IPS-20b (cell line): ENCODE results near the gene NAA60.
A peak's percentile ranks its signal among the peaks of the same experiment; 100 is the strongest.

Source experiments
- H3K27ac ChIP-seq: one replicate; pipeline ENCODE4 v1.5.1; 2013; ENCODE audit warnings: low read length
- H3K27me3 ChIP-seq: 2 replicates; pipeline ENCODE4 v1.6.1; 2013; ENCODE audit warnings: mild to moderate bottlenecking, low read length, inconsistent platforms; ENCODE audit not compliant: insufficient read depth
- H3K36me3 ChIP-seq: 2 replicates; pipeline ENCODE4 v1.6.1; 2013; ENCODE audit warnings: low read depth, mild to moderate bottlenecking, inconsistent platforms, low read length, moderate library complexity; ENCODE audit not compliant: insufficient read depth
- H3K4me1 ChIP-seq: 2 replicates; pipeline ENCODE4 v1.6.1; 2013; ENCODE audit warnings: mild to moderate bottlenecking, control low read depth, inconsistent platforms, low read length, moderate library complexity; ENCODE audit not compliant: insufficient read depth
- H3K4me3 ChIP-seq: 2 replicates; pipeline ENCODE4 v1.5.1; 2013; ENCODE audit warnings: mild to moderate bottlenecking, low read length, inconsistent platforms
- H3K9ac ChIP-seq: 2 replicates; pipeline ENCODE4 v1.6.1; 2013; ENCODE audit warnings: low read depth, mild to moderate bottlenecking, inconsistent platforms, low read length, moderate library complexity
- H3K9me3 ChIP-seq: 2 replicates; pipeline ENCODE4 v1.6.1; 2013; ENCODE audit warnings: mild to moderate bottlenecking, low read depth, low read length, inconsistent platforms; ENCODE audit not compliant: insufficient read depth

NAA60 gene

DNA sequence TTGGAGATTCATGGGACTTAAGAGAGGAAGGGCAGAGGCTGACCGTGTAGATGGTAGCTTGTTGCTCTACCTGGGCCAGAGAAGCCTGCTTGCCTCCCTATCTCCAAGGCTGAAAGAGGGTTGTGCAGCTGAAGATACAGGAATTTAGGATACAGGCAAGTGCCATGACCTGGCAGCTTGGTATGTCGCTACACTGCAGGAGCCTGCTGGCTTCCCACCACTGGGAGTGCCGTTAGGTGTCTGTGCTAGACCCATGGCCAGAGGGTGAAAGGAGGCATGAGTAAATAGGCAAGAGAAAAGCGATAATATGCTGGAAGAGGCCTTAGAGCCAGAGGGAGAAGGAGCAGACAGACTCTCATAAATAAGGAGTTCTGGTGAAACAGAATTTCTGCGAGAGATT is 10.6 kb downstream of the NAA60 start:
- Histone ChIP-seq H3K4me3 (no peak overlapping the region), H3K27ac (no peak overlapping the region), H3K4me1 (peaks cover 4% of the 10 kb centered on the region), H3K9me3 (no peaks in the 10 kb centered on the region), H3K36me3 (no peaks in the 10 kb centered on the region), H3K27me3 (no peaks in the 10 kb centered on the region), H3K9ac (no peak overlapping the region)

- Histone ChIP-seq H3K27me3 (no peaks in the 10 kb centered on the region), H3K9ac (no peak overlapping the region), H3K4me3 (no peak overlapping the region), H3K36me3 (no peaks in the 10 kb centered on the region), H3K27ac (no peak overlapping the region), H3K9me3 (no peaks in the 10 kb centered on the region), H3K4me1 (peaks cover 10% of the 10 kb centered on the region)
Observed at GRCh38 chr16:3454631-3455147, 11.2 kb downstream of the NAA60 start.

DNA sequence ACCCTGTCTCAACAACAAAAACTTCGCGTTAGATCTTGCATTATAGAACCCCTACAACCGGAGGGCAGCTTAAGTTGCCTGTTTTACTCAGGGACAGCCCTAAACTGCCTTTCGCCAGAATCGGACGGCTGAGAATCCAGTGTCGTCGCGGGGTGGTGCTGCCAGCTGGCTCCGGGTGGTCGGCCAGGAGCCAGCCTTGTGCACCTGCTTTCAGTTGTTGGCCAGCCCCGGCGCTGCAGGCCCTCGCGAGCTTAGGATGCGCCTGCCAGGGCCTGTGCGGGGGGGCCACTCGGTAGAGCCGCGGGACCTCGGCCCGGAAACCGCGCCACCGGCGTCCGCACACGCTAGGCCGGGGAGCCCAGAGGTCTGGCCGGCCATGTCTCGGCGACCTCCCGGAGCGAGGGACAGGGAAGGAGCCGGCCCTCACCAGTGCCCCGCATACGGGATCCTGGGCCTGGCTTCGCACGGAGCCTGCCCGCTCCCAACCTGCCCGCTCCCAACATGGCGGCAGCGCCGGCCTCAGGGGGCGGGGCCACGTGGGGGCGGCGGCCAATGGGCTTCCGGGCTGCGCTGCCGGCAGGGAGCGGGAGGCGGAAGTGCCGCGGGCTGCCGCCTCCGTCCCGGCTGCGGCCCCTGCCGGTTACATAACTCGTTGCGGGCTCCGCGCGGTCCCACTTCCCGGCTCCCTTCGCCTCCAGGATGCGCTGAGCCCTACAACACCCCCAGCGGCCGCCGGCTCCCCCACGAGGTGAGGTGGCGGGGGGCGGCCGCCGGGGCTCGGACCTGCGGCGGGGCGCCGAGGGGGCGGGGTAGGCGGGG is 14.2 kb downstream of the NAA60 start:
- Histone ChIP-seq H3K27ac (peak overlapping the region; percentile 34), H3K36me3 (no peaks in the 10 kb centered on the region), H3K4me3 (peak overlapping the region; percentile 94), H3K4me1 (peaks cover 15% of the 10 kb centered on the region), H3K27me3 (no peaks in the 10 kb centered on the region), H3K9ac (peak overlapping the region; percentile 94; the same call in 1 of the 2 replicates), H3K9me3 (no peaks in the 10 kb centered on the region)

- Histone ChIP-seq H3K36me3 (no peaks in the 10 kb centered on the region), H3K9me3 (no peaks in the 10 kb centered on the region), H3K27ac (peak overlapping the region; percentile 82), H3K4me1 (peaks cover 15% of the 10 kb centered on the region), H3K9ac (peak overlapping the region; percentile 94), H3K27me3 (no peaks in the 10 kb centered on the region), H3K4me3 (peak overlapping the region; percentile 94)
Observed at GRCh38 chr16:3458278-3458851, 14.9 kb downstream of the NAA60 start.

DNA sequence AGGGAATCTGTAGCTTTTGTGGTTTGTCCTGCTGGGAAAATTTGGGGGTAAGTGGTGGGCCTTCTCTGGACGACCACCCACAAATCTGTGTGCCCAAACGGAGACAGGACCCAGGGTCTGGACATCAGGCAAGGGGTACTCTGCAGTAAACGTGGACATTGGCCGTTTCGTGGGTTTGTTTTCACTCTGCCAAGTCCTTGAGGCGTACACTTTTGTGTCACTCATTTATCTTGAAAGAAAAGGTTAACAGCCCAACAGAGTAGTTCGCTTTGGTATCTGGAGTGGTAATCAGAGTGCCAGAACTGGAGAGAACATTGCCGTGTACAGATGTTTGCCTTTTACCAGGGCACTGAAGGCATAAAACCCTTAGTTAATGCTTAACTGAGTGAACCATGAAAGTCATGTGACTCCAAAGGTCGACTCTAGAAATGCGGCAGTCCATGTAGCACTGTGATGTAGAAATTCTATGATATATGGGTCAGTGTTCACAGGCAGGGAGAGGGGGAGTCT is 15.4 kb downstream of the NAA60 start:
- Histone ChIP-seq H3K4me3 (peak overlapping the region; percentile 94), H3K9me3 (no peaks in the 10 kb centered on the region), H3K9ac (peak overlapping the region; percentile 94), H3K27me3 (no peaks in the 10 kb centered on the region), H3K27ac (peak overlapping the region; percentile 82), H3K36me3 (no peaks in the 10 kb centered on the region), H3K4me1 (peaks cover 15% of the 10 kb centered on the region)

GRCh38 chr16:3459401-3460090 is 16.1 kb downstream of the NAA60 start:
- peak overlapping the region; percentile 94; the same call in 1 of the 2 replicates for H3K9ac ChIP-seq
- peak overlapping the region; percentile 94 for H3K4me3 ChIP-seq
- H3K27me3 ChIP-seq, result no peaks in the 10 kb centered on the region
- H3K36me3 ChIP-seq, result no peaks in the 10 kb centered on the region
- no peak overlapping the region for H3K27ac ChIP-seq
- H3K4me1 ChIP-seq, result peaks cover 20% of the 10 kb centered on the region
- no peaks in the 10 kb centered on the region for H3K9me3 ChIP-seq

DNA sequence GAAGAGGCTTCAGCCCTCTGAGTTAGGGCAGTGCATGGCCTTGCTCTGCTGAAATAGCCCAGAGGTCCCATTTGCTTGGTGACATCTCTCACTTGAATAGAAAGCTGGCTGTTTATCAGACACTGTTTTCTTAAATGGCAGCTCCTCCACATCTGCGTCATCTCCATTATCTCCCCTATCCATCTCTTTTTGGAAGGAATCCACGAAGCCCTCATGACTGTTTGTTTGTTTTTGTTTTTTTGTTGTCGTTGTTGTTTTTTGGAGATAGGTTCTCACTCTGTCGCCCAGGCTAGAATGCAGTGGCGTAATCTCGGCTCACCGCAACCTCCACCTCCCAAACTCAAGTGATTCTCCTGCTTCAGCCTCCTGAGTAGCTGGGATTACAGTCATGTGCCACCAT is 16.6 kb downstream of the NAA60 start:
- peaks cover 22% of the 10 kb centered on the region for H3K4me1 ChIP-seq
- H3K36me3 ChIP-seq, result no peaks in the 10 kb centered on the region
- no peaks in the 10 kb centered on the region for H3K9me3 ChIP-seq
- H3K27me3 ChIP-seq, result no peaks in the 10 kb centered on the region
- H3K9ac ChIP-seq, result no peak overlapping the region; the same call in 1 of the 2 replicates
- H3K4me3 ChIP-seq, result peak overlapping the region; percentile 94; the same call in 1 of the 2 replicates
- H3K27ac ChIP-seq, result no peak overlapping the region

- H3K9me3 ChIP-seq, result no peaks in the 10 kb centered on the region
- no peak overlapping the region for H3K27ac ChIP-seq
- no peak overlapping the region for H3K9ac ChIP-seq
- H3K27me3 ChIP-seq, result no peaks in the 10 kb centered on the region
- peaks cover 22% of the 10 kb centered on the region for H3K4me1 ChIP-seq
- no peak overlapping the region for H3K4me3 ChIP-seq
- no peaks in the 10 kb centered on the region for H3K36me3 ChIP-seq
Observed at GRCh38 chr16:3460585-3460984, 17.1 kb downstream of the NAA60 start.

- H3K4me3 ChIP-seq, result no peak overlapping the region
- H3K27me3 ChIP-seq, result no peaks in the 10 kb centered on the region
- no peak overlapping the region for H3K27ac ChIP-seq
- H3K36me3 ChIP-seq, result no peaks in the 10 kb centered on the region
- H3K9ac ChIP-seq, result no peak overlapping the region
- H3K4me1 ChIP-seq, result peaks cover 22% of the 10 kb centered on the region
- no peaks in the 10 kb centered on the region for H3K9me3 ChIP-seq
Observed at GRCh38 chr16:3461151-3461550, 17.7 kb downstream of the NAA60 start.

- Histone ChIP-seq H3K4me1 (peaks cover 9% of the 10 kb centered on the region; the same call in 1 of the 2 replicates), H3K27me3 (no peaks in the 10 kb centered on the region), H3K27ac (no peak overlapping the region), H3K4me3 (no peak overlapping the region), H3K36me3 (no peaks in the 10 kb centered on the region), H3K9ac (no peak overlapping the region), H3K9me3 (no peaks in the 10 kb centered on the region)
Observed at GRCh38 chr16:3465301-3465700, 21.8 kb downstream of the NAA60 start.

DNA sequence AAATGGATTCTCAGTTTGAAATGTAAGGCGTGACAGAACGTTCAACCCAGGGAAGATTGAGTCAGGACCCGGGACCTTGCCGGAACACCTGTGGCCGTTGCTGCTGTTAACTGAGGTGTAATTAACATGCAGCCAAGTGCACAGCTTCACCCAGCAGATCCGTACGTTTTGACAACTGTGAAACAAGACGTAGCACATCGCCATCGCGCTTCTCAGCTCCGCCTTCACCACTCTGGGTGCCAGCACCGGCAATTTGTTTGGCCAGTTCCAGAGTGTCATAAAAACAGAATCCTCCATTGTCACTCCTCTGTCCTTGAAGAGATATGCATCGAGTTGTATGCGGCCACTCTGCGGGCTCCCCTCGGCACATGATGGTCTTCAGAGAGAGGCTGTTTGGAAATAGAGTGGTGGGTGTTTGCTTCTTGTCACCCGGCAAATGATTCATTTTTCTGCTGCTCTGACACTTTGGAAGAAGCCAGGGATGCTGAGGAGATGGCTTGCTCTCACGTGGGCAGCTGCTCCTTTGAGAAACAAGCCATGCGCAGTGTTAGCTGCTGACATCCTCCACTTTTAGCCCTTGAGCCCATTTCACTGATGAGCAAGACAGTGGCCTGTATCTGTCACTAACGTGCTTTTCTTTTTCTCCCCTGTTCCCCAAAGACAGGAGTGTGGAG is 22.6 kb downstream of the NAA60 start:
- peaks cover 6% of the 10 kb centered on the region; the same call in 1 of the 2 replicates for H3K4me1 ChIP-seq
- no peaks in the 10 kb centered on the region for H3K9me3 ChIP-seq
- H3K9ac ChIP-seq, result no peak overlapping the region
- H3K36me3 ChIP-seq, result no peaks in the 10 kb centered on the region
- H3K27ac ChIP-seq, result no peak overlapping the region
- no peaks in the 10 kb centered on the region for H3K27me3 ChIP-seq
- H3K4me3 ChIP-seq, result no peak overlapping the region
